Spinal cord (tissue), 10 donors: ENCODE data around the gene STAB1. TPM values are rescaled to one million over a fixed set of nuclear protein-coding genes. Genes with fewer than 3 reads are reported as not detected.

Source experiments
- DNase-seq, 6 donors: peaks; one replicate each; pipeline versions ENCODE4 v3.0.0 to v3.0.0-alpha.2; 2013 to 2015; ENCODE audit warnings: low spot score in 6 of 6, low read depth in 4 of 6
- H3K27ac ChIP-seq: one replicate; pipeline ENCODE4 v1.5.1; 2013; ENCODE audit warnings: low read depth, low read length, control low read depth
- H3K27me3 ChIP-seq: one replicate; pipeline ENCODE4 v1.6.1; 2013; ENCODE audit warnings: low read length; ENCODE audit not compliant: control insufficient read depth, insufficient read depth
- H3K36me3 ChIP-seq: one replicate; pipeline ENCODE4 v1.6.1; 2013; ENCODE audit warnings: low read length; ENCODE audit not compliant: control insufficient read depth, insufficient read depth
- H3K4me1 ChIP-seq: one replicate; pipeline ENCODE4 v1.6.1; 2013; ENCODE audit warnings: low read length; ENCODE audit not compliant: control insufficient read depth, insufficient read depth
- H3K4me3 ChIP-seq: one replicate; pipeline ENCODE4 v1.5.1; 2013; ENCODE audit warnings: low read depth, low read length, control low read depth
- H3K9me3 ChIP-seq: one replicate; pipeline ENCODE4 v1.6.1; 2013; ENCODE audit warnings: low read length; ENCODE audit not compliant: control insufficient read depth, insufficient read depth
- WGBS: methylation state at CpG from one replicate; pipeline ENCODE4 v1.1.5; 2013; ENCODE audit warnings: missing lambda C conversion rate; ENCODE audit not compliant: insufficient coverage; 5-methylcytosine and 5-hydroxymethylcytosine counted together
- polyA plus RNA-seq, 2 donors: library from polyadenylated mRNA; unstranded; fragments of 120-200 nt; gene quantifications; one replicate each; pipeline ENCODE4 v1.2.1, GENCODE V29; 2013; ENCODE audit not compliant: insufficient read length in 2 of 2
- total RNA-seq, 2 donors: library from RNA; depleted of rRNA in 1 of 2; stranded (reverse); fragments of 120-200 nt in 1 of 2; fragments of >200 nt in 1 of 2; gene quantifications; one replicate each; pipeline versions ENCODE4 v1.2.3 to v1.2.4, GENCODE V29; 2013 to 2014
- donor health status: healthy.

The STAB1 gene
- total and polyA plus RNA-seq, 4 donors = 34.5 to 79.7 (median 38.3) TPM

DNA sequence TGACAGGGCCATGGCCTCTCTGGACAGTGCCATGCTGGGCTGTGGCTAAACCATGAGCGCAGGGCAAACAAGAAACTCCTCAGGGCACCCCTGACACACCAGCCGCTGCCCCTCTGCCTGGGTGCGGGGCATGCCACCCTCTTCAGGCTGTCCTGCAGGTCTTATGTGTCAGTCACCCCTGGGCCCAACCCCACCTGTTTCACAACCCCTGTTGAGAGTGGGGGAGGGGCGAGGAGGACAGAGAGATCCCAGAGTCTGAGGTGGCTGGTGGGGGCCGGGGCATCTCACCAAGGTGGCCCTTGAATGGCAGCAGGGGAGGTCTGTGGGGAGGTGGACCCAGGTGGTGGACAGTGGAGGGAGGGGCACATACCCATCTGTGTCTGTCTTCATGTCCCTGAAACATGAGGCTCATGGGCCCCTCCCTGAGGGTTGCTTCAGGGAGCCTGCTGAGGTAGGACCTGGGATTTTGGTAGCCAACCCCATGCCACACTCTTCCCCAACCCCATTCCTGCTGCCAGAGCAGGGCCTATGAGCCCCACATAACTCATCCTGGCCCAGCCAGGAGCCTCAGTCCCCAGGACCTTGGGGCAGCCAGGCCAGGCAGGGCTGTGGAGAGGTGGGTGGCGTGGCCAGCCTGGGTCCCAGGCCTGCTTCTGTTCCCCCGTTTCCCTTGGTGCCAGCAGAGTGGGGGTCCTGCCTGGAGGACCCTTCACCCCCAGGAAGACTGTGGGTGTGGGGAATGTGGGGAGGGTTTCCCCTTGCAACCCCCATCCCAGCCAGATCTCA is 1.7 kb upstream of the STAB1 start:
- H3K4me1 ChIP-seq = peaks cover 34% of the 10 kb centered on the region
- H3K36me3 ChIP-seq = peaks cover 70% of the 10 kb centered on the region
- H3K4me3 ChIP-seq = no peak overlapping the region
- no peak for DNase-seq
- no peaks in the 10 kb centered on the region for H3K27me3 ChIP-seq
- H3K9me3 ChIP-seq = no peaks in the 10 kb centered on the region
- H3K27ac ChIP-seq = no peak overlapping the region
- 100% methylated on average over 4 of the region's 7 CpGs for WGBS

DNA sequence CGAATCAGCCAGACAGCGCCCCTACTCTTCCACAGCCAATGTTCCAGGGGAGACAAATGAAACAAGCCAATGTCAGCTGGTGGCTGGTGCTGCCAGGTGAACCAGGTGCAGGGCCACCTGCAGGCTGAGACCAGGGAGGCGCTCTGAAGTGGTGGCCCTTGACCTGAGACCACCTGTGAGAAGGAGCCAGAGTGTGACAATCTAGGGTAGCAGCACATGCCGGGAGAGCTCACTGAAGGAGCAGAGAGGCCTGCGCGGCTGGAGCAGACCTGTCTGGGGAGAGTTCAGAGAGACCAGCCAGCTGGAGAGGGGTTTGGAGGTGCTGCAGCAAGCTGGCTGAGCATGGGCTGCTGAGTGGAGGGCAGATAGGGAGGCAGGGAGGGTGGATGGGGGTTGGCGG is 693 bp upstream of the STAB1 start:
- Histone ChIP-seq H3K4me1 (peaks cover 34% of the 10 kb centered on the region), H3K9me3 (no peaks in the 10 kb centered on the region), H3K27me3 (no peaks in the 10 kb centered on the region), H3K27ac (no peak overlapping the region), H3K36me3 (peaks cover 60% of the 10 kb centered on the region), H3K4me3 (no peak overlapping the region)
- DNase-seq = no peak
- WGBS = 73% methylated on average over 7 of the region's 7 CpGs

GRCh38 chr3:52495777-52496602 is 852 bp downstream of the STAB1 start:
- peak overlapping the region; percentile 27 for H3K4me3 ChIP-seq
- peaks cover 44% of the 10 kb centered on the region for H3K36me3 ChIP-seq
- no peak overlapping the region for H3K27ac ChIP-seq
- peaks cover 33% of the 10 kb centered on the region for H3K4me1 ChIP-seq
- H3K27me3 ChIP-seq = no peaks in the 10 kb centered on the region
- WGBS = 76% methylated on average over 15 of the region's 16 CpGs
- DNase-seq = no peak
- H3K9me3 ChIP-seq = no peaks in the 10 kb centered on the region

GRCh38 chr3:52498137-52499054 is 3.3 kb downstream of the STAB1 start:
- no peak overlapping the region for H3K4me3 ChIP-seq
- peaks cover 16% of the 10 kb centered on the region for H3K4me1 ChIP-seq
- DNase-seq = no peak
- no peaks in the 10 kb centered on the region for H3K27me3 ChIP-seq
- H3K27ac ChIP-seq = no peak overlapping the region
- H3K9me3 ChIP-seq = no peaks in the 10 kb centered on the region
- peaks cover 22% of the 10 kb centered on the region for H3K36me3 ChIP-seq
- WGBS = 67% methylated on average over 23 of the region's 24 CpGs

- Histone ChIP-seq H3K27ac (no peak overlapping the region), H3K36me3 (peaks cover 2% of the 10 kb centered on the region), H3K9me3 (no peaks in the 10 kb centered on the region), H3K4me3 (no peak overlapping the region), H3K4me1 (peaks cover 3% of the 10 kb centered on the region), H3K27me3 (no peaks in the 10 kb centered on the region)
- 88% methylated on average over 11 of the region's 11 CpGs for WGBS
- DNase-seq = no peak
Observed at GRCh38 chr3:52501046-52501445, 5.9 kb downstream of the STAB1 start.

DNA sequence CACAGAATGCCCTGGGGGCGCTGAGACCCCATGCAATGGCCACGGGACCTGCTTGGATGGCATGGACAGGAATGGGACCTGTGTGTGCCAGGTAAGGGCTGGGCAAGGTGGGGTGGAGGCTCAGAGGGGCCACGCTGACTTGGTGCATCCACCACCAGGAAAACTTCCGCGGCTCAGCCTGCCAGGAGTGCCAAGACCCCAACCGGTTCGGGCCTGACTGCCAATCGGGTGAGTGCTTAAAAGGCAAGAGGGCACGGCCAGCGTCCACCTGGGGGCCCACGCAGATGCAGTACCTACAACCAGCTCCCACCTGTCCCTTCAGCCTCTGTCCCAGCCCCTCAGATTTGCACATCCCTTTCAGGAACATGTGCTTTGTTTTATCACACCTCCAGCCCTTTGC is 6.9 kb downstream of the STAB1 start:
- no peak for DNase-seq
- Histone ChIP-seq H3K4me3 (no peak overlapping the region), H3K9me3 (no peaks in the 10 kb centered on the region), H3K4me1 (peaks cover 3% of the 10 kb centered on the region), H3K27ac (no peak overlapping the region), H3K36me3 (peaks cover 2% of the 10 kb centered on the region), H3K27me3 (no peaks in the 10 kb centered on the region)
- 89% methylated on average over 11 of the region's 11 CpGs for WGBS

DNA sequence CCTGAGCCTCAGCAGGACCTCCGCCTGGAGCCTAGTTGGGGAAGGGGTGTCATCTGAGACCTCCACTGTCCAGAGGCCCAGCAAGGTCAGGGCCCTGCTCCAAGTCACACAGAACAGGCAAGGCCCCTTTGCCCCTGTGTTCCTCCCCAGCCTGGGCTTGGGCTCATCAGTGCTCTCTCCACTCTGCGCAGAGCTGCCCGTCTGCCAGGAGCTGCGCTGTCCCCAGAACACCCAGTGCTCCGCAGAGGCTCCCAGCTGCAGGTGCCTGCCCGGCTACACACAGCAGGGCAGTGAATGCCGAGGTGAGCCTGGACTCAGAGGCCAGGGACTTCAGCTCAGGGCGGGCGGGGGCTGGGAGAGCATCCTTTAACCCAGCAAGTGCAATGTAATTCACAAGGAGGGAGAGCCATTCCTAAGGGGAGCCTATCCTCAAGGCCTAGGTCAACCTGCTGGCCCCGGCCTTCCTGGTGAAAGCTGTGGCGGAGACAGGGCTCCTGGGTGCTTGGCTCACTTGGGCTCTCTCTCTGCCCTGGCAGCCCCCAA is 7.7 kb downstream of the STAB1 start:
- 94% methylated on average over 11 of the region's 11 CpGs for WGBS

GRCh38 chr3:52503788-52504424 is 8.8 kb downstream of the STAB1 start:
- DNase-seq = no peak
- Histone ChIP-seq H3K36me3 (peaks cover 2% of the 10 kb centered on the region), H3K9me3 (no peaks in the 10 kb centered on the region), H3K27ac (no peak overlapping the region), H3K4me3 (no peak overlapping the region), H3K27me3 (no peaks in the 10 kb centered on the region), H3K4me1 (no peaks in the 10 kb centered on the region)
- 63% methylated on average over 18 of the region's 23 CpGs for WGBS

More for the DNA sequence above, 7.7 kb downstream of the STAB1 start:
- Histone ChIP-seq H3K9me3 (no peaks in the 10 kb centered on the region), H3K4me3 (no peak overlapping the region), H3K36me3 (peaks cover 2% of the 10 kb centered on the region), H3K27ac (no peak overlapping the region), H3K4me1 (peaks cover 3% of the 10 kb centered on the region), H3K27me3 (no peaks in the 10 kb centered on the region)
- no peak for DNase-seq

- H3K4me3 ChIP-seq = no peak overlapping the region
- H3K4me1 ChIP-seq = no peaks in the 10 kb centered on the region
- H3K27ac ChIP-seq = no peak overlapping the region
- H3K27me3 ChIP-seq = no peaks in the 10 kb centered on the region
- no peak for DNase-seq
- H3K36me3 ChIP-seq = peaks cover 2% of the 10 kb centered on the region
- WGBS = 79% methylated on average over 10 of the region's 10 CpGs
- no peaks in the 10 kb centered on the region for H3K9me3 ChIP-seq
Observed at GRCh38 chr3:52504977-52505376, 9.8 kb downstream of the STAB1 start.
